ENCODE results near the gene REXO1.

The REXO1 gene

GRCh38 chr19:1847684-1848398 is 442 bp downstream of the REXO1 start:
- no peak for DNase-seq

DNA sequence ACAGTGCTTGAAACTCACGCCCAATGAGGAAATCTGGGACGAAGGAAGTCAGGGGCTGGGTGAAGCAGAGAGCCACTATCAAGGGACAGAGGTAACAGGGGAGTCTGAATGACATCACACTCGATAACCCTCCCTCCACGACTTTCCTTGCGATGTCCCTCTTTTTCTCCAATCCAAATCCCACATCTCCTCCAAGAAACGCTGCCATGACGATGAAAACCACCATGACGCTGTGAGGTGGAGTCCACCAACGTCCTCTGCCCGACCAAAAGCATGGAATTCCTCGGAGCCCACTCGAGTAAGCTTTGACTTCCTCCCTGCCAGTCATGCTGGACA is 967 bp downstream of the REXO1 start:
- DNase-seq: no peak

DNA sequence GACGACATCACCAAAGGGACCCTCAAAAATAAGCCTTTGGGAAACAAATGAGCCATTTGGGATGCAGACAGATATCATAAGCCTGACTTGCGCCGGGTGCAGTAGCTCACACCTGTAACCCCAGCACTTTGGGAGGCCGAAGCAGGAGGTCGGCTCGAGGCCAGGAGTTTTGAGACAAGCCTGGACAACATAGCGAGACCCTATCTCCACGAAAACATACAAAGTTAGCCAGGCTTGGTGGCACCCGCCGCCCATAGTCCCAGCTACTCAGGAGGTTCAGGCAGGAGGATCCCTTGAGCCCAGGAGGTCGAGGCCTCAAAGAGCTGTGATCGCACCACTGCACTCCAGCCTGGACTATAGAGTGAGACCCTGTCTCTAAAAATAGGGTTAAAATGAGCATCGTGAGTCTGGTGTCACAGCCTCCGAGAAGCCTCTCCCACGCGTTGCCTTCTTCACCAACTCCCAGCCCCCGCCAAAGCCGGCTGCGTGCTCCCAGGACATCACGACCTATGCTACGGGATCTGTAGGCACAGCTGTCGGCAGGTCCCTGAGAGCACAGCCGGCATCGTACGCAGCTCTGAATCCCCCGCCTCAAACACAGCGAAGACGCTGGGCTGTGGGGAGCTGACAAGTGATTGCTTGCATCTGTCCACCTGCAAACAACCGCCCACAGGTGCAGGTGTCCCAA is 1.6 kb downstream of the REXO1 start:
- no peak for DNase-seq

- no peak for DNase-seq
Measured at GRCh38 chr19:1845642-1846041, 2.6 kb downstream of the REXO1 start.

DNA sequence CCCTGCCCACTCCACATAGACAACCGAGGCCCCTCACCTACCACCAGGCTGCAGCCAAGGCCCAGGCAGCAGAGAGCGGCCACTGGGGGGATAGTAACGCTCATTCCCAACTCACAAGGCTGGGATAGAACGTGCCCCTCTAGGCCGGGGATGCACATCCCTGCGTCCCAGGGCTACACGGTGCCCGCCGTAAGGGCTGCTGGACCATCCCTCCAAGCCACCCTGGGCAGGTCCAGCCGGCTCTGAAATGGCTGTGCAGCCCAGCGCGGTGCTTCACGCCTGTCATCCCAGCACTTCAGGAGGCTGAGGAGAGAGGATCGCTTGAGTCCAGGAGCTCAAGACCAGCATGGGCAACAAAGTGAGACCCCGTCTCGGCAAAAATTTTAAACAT is 3.2 kb downstream of the REXO1 start:
- no peak for DNase-seq

DNA sequence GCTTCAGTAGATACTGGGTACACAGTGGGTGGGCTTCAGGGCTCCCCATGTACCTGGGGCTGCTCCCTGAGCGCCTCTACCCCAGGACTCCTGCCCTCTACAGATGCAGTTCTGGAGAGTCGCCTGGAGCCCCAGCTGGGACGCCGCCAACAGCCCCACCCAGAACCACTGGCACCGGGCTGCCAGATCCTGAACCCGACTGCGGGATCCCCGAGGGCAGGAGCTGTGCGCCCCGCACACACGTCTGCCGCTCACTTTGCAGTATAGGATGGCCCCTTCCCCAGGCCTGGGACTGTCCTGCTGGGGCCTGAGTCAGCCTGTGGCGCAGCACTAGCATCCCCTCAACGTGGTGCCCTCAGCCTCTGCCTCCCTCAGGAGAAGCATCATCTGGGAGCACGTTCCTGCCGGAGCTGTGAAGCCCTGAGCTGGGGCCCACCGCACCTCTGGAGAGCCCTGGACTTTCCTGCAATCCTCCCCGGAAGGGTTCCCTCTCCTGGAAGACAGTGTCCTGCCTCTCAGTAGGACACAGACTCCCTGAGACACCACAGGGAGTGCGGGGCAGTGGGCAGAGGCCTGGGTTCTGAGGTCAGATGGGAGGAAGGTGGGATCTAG is 3.7 kb downstream of the REXO1 start:
- DNase-seq: no peak

DNA sequence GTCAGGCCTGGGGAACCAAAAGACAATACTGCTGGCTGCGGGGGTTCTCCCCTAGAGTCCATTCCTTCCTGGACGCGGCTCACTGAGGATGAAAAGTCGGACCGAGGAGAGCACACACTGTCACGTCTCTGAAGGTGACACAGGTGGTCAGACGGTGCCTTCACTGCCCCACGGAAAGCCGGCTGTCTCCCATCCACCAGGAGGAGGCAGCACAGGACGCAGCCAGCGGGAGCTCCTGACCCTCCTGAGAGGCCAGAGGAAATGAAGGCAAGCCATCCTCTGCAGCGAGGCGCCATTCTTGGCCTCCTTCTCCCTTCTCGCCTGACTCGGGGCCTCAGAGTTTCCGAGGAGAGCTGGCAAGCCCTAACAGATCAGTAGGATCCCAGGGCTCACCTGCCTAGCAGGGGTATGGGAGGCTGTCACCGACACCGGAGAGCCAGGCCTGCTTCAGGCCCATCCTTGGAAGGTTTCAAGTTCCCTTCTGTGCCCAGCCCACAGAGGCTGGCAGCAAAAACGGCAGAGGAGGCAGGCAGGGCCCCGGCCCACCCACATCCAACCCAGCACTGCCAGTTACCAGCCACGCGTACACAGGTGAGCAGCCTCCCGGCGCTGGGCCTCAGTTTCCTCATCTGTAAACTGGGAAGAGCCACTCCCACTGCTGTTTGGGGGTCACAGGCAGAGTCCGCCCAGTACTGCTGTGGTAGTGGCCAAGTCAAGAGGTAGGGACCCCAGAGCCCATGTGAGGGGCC is 4.5 kb downstream of the REXO1 start:
- DNase-seq: no peak

DNA sequence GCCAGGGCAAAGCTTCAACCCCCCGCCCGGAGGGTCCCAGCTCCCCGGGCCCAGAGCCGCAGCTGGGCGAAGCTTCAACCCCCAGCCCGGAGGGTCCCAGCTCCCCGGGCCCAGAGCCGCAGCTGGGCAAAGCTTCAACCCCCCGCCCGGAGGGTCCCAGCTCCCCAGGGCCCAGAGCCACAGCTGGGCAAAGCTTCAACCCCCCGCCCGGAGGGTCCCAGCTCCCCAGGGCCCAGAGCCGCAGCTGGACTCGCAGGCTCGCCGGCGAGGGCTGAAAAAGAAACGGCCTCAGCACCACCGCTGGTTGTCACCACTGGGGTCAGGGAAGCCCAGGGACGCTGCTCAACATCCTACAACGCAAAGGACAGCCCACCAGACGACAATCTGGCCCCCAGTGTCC is 5.2 kb downstream of the REXO1 start:
- DNase-seq: no peak

- no peak for DNase-seq
Measured at GRCh38 chr19:1841209-1841924, 6.9 kb downstream of the REXO1 start.

- no peak for DNase-seq
Measured at GRCh38 chr19:1840541-1841115, 7.7 kb downstream of the REXO1 start.

GRCh38 chr19:1839658-1840540 is 8.4 kb downstream of the REXO1 start:
- DNase-seq: no peak

DNA sequence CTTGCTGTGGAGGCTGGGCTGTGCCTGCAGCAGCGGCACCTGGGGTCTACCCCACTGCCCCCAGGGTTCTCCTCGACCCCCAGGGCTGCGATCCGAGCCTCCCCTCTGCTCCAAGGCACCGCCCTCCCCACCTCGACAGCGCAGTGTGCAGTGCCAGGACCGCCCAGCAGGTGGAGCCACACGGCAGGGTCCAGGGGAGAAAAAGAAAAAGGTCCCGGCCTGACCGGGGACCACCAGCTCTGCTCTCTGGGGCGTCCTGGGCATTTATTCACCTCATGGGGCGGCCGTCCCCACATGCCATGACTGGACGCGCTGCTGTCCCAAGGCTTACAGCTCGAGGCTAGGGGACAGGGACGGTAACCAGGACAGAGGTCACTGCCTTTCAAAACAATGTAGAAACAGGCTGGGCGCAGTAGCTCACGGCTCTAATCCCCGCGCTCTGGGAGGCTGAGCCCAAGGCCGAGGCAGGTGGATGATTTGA is 10.6 kb downstream of the REXO1 start:
- DNase-seq: peak; percentile 69

- DNase-seq: no peak
Measured at GRCh38 chr19:1837222-1837565, 11.1 kb downstream of the REXO1 start.

GRCh38 chr19:1836458-1837221 is 11.6 kb downstream of the REXO1 start:
- DNase-seq: no peak

- DNase-seq: no peak
Measured at GRCh38 chr19:1833540-1833939, 14.7 kb downstream of the REXO1 start.

GRCh38 chr19:1832046-1832663 is 16.1 kb downstream of the REXO1 start:
- DNase-seq: no peak

DNA sequence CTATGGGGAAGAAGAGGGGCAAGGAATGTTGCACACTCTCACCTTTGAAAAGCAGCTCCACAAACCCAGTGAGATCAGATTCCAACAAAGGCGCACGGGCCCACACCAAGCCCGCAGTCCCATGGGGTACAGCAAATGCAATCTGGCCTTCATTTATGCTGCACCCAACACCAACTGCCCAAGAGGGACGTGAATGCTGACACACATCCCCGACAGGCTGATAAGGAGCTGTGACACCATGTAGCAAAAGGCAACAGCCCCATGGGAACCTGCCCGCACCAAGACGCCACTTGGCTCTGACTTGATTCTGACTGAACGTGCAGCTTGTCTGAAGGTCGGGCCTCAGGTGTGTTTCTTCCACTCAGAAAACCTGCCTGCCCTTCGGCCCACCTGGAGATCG is 17.3 kb downstream of the REXO1 start:
- no peak for DNase-seq

- no peak for DNase-seq
Measured at GRCh38 chr19:1830568-1830967, 17.7 kb downstream of the REXO1 start.

DNA sequence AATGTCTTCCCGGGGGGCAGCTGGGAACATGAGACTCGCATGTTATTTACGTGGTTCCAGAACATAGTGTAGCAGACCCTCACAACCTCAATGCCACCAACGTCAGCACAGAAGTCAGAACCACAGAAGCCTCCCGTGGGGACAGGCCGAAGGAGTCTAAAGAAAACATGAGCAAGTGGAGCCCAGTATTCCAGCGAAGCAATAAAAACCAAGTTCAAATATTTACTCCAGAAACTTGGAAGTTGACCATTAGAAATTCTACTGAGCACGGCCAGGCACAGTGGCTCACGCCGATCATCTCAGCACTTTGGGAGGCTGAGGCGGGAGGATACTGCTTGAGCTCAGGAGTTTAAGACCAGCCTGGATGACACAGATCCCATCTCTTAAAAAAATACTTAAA is 18.3 kb downstream of the REXO1 start:
- DNase-seq: no peak
